ENCODE data around the gene SCUBE3. TPM values are rescaled to one million over a fixed set of nuclear protein-coding genes. Genes with fewer than 3 reads are reported as not detected.

Gene SCUBE3
- total RNA-seq, 4 donors from 2014 or later, result 0.37 to 0.68 (median 0.52) TPM

DNA sequence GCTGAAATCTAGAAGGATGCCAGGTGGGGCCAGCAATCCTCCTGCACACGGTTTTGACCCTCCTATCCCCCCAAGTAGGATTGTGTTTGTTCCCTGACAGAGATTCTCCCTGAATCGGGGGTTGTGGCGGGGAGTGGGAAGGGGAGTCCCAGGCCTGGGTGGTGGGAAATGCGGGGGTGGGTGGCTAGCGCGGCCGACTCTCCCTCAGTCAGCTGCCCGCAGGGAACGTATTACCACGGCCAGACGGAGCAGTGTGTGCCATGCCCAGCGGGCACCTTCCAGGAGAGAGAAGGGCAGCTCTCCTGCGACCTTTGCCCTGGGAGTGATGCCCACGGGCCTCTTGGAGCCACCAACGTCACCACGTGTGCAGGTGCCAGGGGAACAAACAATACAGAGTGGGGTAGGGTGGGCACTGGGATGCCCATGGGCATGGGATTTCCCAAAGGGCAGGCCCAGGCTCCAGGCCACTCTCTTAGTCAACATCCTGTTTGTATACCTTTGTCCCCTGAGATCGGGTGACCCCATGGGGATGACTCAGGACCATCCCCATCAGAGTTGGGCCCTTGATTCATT is 29.7 kb downstream of the SCUBE3 start:
- Histone ChIP-seq H3K4me1 (peaks cover 0 to 7% (median 5%) of the 10 kb centered on the region in 4 donors), H3K36me3 (no peaks in the 10 kb centered on the region), H3K9me3 (no peaks in the 10 kb centered on the region), H3K27ac (no peak overlapping the region), H3K4me3 (no peak overlapping the region), H3K27me3 (no peaks in the 10 kb centered on the region)
- 79% methylated on average over 17 of the region's 17 CpGs; no CpG with 5 or more reads in 1 of the 2 donors for WGBS, 2 donors (ENCODE audit: low coverage in 1 of 2)
- in situ Hi-C loops (cut with MboI; ENCODE audit: low pct_ligation_motif_present in 1 of 4, low pct_unique_long_range_greater_than_20kb in 1 of 4, low sequenced_read_pairs in 3 of 4), result loop anchor here in 2 of 4 donors (10.0 to 25.0 kb wide), 2 partner anchors 99 to 256 kb away; partner anchors contain the start of gene TCP11 (in 1 of the 2)
- no peak for TF ChIP-seq POLR2A (IDR thresholded peaks at IDR 0.05)
- TF ChIP-seq, protein P1, sequence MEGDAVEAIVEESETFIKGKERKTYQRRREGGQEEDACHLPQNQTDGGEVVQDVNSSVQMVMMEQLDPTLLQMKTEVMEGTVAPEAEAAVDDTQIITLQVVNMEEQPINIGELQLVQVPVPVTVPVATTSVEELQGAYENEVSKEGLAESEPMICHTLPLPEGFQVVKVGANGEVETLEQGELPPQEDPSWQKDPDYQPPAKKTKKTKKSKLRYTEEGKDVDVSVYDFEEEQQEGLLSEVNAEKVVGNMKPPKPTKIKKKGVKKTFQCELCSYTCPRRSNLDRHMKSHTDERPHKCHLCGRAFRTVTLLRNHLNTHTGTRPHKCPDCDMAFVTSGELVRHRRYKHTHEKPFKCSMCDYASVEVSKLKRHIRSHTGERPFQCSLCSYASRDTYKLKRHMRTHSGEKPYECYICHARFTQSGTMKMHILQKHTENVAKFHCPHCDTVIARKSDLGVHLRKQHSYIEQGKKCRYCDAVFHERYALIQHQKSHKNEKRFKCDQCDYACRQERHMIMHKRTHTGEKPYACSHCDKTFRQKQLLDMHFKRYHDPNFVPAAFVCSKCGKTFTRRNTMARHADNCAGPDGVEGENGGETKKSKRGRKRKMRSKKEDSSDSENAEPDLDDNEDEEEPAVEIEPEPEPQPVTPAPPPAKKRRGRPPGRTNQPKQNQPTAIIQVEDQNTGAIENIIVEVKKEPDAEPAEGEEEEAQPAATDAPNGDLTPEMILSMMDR (IDR thresholded peaks at IDR 0.05), result no peak
- TF ChIP-seq POLR2AphosphoS5 (IDR thresholded peaks at IDR 0.05), result no peak
- TF ChIP-seq EP300 (IDR thresholded peaks at IDR 0.05; ENCODE audit: low read depth), result no peak
- no peak for DNase-seq
- intact Hi-C loops (cut with DNase I; ENCODE audit: low total_unique reads), result loop anchor here (5.0 to 10.0 kb wide), 2 partner anchors 99 to 256 kb away; partner anchors contain the start of gene TCP11

DNA sequence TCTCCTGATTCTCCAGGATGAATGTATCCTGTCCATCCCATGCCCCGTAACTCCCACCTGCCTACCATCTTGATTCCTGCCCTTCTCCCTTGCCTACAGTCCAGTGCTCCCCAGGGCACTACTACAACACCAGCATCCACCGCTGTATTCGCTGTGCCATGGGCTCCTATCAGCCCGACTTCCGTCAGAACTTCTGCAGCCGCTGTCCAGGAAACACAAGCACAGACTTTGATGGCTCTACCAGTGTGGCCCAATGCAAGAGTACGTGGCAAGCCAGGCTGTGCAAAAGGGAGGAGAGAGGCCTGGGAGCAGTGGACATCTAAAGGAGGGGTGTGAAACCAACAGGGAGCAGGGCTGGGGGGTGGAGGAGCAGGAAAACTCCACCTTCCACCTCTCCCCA is 30.8 kb downstream of the SCUBE3 start:
- no peak overlapping the region for H3K4me3 ChIP-seq
- DNase-seq, result no peak
- no peaks in the 10 kb centered on the region for H3K9me3 ChIP-seq
- no peaks in the 10 kb centered on the region for H3K27me3 ChIP-seq
- no peak overlapping the region for H3K27ac ChIP-seq
- WGBS, 2 donors (ENCODE audit: low coverage in 1 of 2), result 95 to 100% methylated on average over 1 to 7 of the region's 7 CpGs
- in situ Hi-C loops (cut with MboI; ENCODE audit: low pct_ligation_motif_present in 1 of 4, low pct_unique_long_range_greater_than_20kb in 1 of 4, low sequenced_read_pairs in 3 of 4) (loop anchor here in 2 of 4 donors (10.0 to 25.0 kb wide), 2 partner anchors 100 to 257 kb away; partner anchors contain the start of gene TCP11 (in 1 of the 2)), intact Hi-C loops (cut with DNase I; ENCODE audit: low total_unique reads) (loop anchor here (5.0 to 10.0 kb wide), 2 partner anchors 100 to 257 kb away; partner anchors contain the start of gene TCP11)
- TF ChIP-seq EP300 (IDR thresholded peaks at IDR 0.05; ENCODE audit: low read depth) (no peak), POLR2A (IDR thresholded peaks at IDR 0.05) (no peak), POLR2AphosphoS5 (IDR thresholded peaks at IDR 0.05) (no peak)
- TF ChIP-seq, protein P1 (IDR thresholded peaks at IDR 0.05), result no peak
- H3K4me1 ChIP-seq, result peaks cover 0 to 14% (median 2%) of the 10 kb centered on the region in 4 donors
- no peaks in the 10 kb centered on the region for H3K36me3 ChIP-seq

DNA sequence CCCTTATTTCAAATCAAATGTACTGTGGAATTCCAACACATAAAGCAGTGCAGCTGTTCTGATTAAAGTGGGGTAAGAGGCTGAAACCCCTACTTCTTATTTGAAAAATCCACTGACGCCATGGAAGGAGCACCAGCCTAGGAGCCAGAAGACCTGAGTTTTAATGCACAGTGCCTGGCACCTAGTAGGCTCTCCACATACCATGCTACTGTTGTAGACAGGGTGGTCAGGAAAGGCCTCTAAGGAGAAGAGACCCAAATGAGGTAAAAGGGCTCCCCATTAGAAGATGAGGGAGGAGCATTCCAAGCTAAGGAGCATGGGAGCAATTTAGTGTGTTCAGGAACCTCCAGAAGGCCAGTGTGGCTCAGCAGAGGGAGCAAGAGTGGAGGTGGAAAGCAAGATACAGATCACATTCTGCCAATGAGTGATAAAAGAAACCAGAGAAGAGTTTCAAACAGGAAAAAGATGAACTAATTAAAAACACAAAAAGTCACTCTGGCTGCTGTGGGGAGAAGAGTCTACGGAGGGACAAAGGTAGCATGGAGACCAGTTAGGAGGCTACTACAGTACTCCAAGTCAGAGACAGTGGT is 34.0 kb downstream of the SCUBE3 start:
- Histone ChIP-seq H3K4me1 (peaks cover 0 to 10% (median 2%) of the 10 kb centered on the region in 4 donors), H3K27ac (no peak overlapping the region), H3K27me3 (no peaks in the 10 kb centered on the region), H3K9me3 (no peaks in the 10 kb centered on the region), H3K4me3 (no peak overlapping the region), H3K36me3 (no peaks in the 10 kb centered on the region)
- WGBS, 2 donors (ENCODE audit: low coverage in 1 of 2), result 88% methylated on average over 2 of the region's 2 CpGs; no CpG with 5 or more reads in 1 of the 2 donors
- TF ChIP-seq POLR2A (IDR thresholded peaks at IDR 0.05), result no peak
- TF ChIP-seq EP300 (IDR thresholded peaks at IDR 0.05; ENCODE audit: low read depth), result no peak
- TF ChIP-seq, protein P1 (IDR thresholded peaks at IDR 0.05), result no peak
- no peak for TF ChIP-seq POLR2AphosphoS5 (IDR thresholded peaks at IDR 0.05)
- in situ Hi-C loops (cut with MboI; ENCODE audit: low pct_ligation_motif_present in 1 of 4, low pct_unique_long_range_greater_than_20kb in 1 of 4, low sequenced_read_pairs in 3 of 4) (loop anchor here in 2 of 4 donors (10.0 to 25.0 kb wide), 2 partner anchors 103 to 260 kb away; partner anchors contain the start of gene TCP11 (in 1 of the 2)), intact Hi-C loops (cut with DNase I; ENCODE audit: low total_unique reads) (loop anchor here (10.0 kb wide), 1 partner anchor 103 kb away; the partner anchor contains the start of gene TCP11)
- DNase-seq, result no peak

DNA sequence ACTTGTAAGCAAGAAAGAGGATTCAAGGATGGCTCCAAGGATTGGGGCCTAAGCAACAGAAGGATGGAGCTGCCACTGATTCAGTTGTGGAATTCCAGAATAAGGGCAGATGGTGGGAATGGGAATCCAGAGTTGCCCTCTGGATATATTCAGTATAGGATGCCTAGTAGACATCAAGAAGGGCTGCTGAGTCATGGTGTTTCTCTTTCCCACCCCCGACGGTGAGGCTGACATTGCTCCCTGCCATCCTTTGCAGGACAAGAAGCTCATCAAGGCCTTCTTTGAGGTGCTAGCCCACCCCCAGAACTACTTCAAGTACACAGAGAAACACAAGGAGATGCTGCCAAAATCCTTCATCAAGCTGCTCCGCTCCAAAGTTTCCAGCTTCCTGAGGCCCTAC is 34.5 kb downstream of the SCUBE3 start:
- in situ Hi-C loops (cut with MboI; ENCODE audit: low pct_ligation_motif_present in 1 of 4, low pct_unique_long_range_greater_than_20kb in 1 of 4, low sequenced_read_pairs in 3 of 4) (loop anchor here in 2 of 4 donors (10.0 to 25.0 kb wide), 2 partner anchors 103 to 261 kb away; partner anchors contain the start of gene TCP11 (in 1 of the 2)), intact Hi-C loops (cut with DNase I; ENCODE audit: low total_unique reads) (loop anchor here (10.0 kb wide), 1 partner anchor 103 kb away; the partner anchor contains the start of gene TCP11)
- no peak overlapping the region for H3K27ac ChIP-seq
- no peak overlapping the region for H3K4me3 ChIP-seq
- TF ChIP-seq POLR2AphosphoS5 (IDR thresholded peaks at IDR 0.05), result no peak
- TF ChIP-seq POLR2A (IDR thresholded peaks at IDR 0.05), result no peak
- no peak for TF ChIP-seq EP300 (IDR thresholded peaks at IDR 0.05; ENCODE audit: low read depth)
- TF ChIP-seq, protein P1 (IDR thresholded peaks at IDR 0.05), result no peak
- H3K27me3 ChIP-seq, result no peaks in the 10 kb centered on the region
- WGBS, 2 donors (ENCODE audit: low coverage in 1 of 2), result 68 to 77% methylated on average over 3 of the region's 3 CpGs
- peaks cover 0 to 10% (median 2%) of the 10 kb centered on the region in 4 donors for H3K4me1 ChIP-seq
- no peaks in the 10 kb centered on the region for H3K36me3 ChIP-seq
- no peak for DNase-seq
- no peaks in the 10 kb centered on the region for H3K9me3 ChIP-seq
